B cell (primary cell): ENCODE measurements around the gene ANKS1B. TPM values are rescaled to one million over a fixed set of nuclear protein-coding genes. Genes with fewer than 3 reads are reported as not detected.

Source experiments
- ATAC-seq: fragments of 200-7000 bp; cut with Tn5 transposase; one replicate; pipeline ENCODE4 v1.10.0; 2021; ENCODE audit warnings: low read depth, mild to moderate bottlenecking, moderate number of reproducible peaks, moderate library complexity
- CTCF ChIA-PET: fragments of 350-600 bp; sonication (Branson Sonifier 250); formaldehyde crosslinking; loops from one replicate; lab custom pipeline; 2021; ENCODE audit warnings: antibody characterized with exemption, inconsistent platforms; lab: Charles Lee
- POLR2A ChIA-PET: fragments of 350-600 bp; sonication (Branson Sonifier 250); formaldehyde crosslinking; loops from one replicate; lab custom pipeline; 2021; ENCODE audit warnings: antibody characterized with exemption; lab: Charles Lee
- DNase-seq: peaks from one replicate; pipeline ENCODE4 v3.0.0; 2013
- H2AFZ ChIP-seq: 2 replicates; pipeline ENCODE4 v1.6.1; 2012; ENCODE audit warnings: mild to moderate bottlenecking, low read depth, low read length; ENCODE audit not compliant: insufficient read depth, poor library complexity, severe bottlenecking
- H3K27ac ChIP-seq, 2 donors: 1 replicate in 1 of 2; 2 replicates in 1 of 2; pipeline ENCODE4 v1.5.1; 2012 to 2013; ENCODE audit warnings: low read length in 2 of 2, mild to moderate bottlenecking in 2 of 2, moderate library complexity in 1 of 2
- H3K27me3 ChIP-seq, 4 experiments: fragments of 200-600 bp in 1 of 4; sonication (generic) in 1 of 4; replicated peaks in 1 of 4; 1 replicate in 2 of 4; 2 replicates in 2 of 4; pipeline versions ENCODE4 v1.6.1 to v1.7.0; 2013 to 2016; ENCODE audit warnings: low read length in 3 of 4, mild to moderate bottlenecking in 2 of 4, mixed read lengths in 1 of 4, moderate library complexity in 1 of 4; ENCODE audit not compliant: insufficient read depth in 4 of 4, control insufficient read depth in 3 of 4; ENCODE audit errors: control extremely low read depth in 1 of 4
- H3K36me3 ChIP-seq, 2 experiments: replicated peaks in 1 of 2; 1 replicate in 1 of 2; 2 replicates in 1 of 2; pipeline versions ENCODE4 v1.6.1 to v1.7.1; 2013; ENCODE audit warnings: low read length in 1 of 2; ENCODE audit not compliant: insufficient read depth in 2 of 2, control insufficient read depth in 1 of 2; ENCODE audit errors: control extremely low read depth in 1 of 2, extremely low read depth in 1 of 2
- H3K4me1 ChIP-seq, 2 donors: fragments of 200-600 bp in 1 of 2; sonication (generic) in 1 of 2; 1 replicate in 1 of 2; 2 replicates in 1 of 2; pipeline versions ENCODE4 v1.5.1 to v1.6.1; 2013 to 2017; ENCODE audit warnings: low read length in 2 of 2; ENCODE audit not compliant: control insufficient read depth in 2 of 2, insufficient read depth in 2 of 2
- H3K4me2 ChIP-seq: replicated peaks from 2 replicates; pipeline ENCODE3; 2012; ENCODE audit warnings: mild to moderate bottlenecking, low read depth, low read length; ENCODE audit not compliant: poor library complexity, severe bottlenecking
- H3K4me3 ChIP-seq, 5 experiments: fragments of 200-600 bp in 1 of 5; sonication (generic) in 1 of 5; 1 replicate in 3 of 5; 2 replicates in 2 of 5; pipeline versions ENCODE4 v1.5.1 to v1.7.0; 2011 to 2016; ENCODE audit warnings: low read length in 4 of 5, mild to moderate bottlenecking in 4 of 5, low read depth in 2 of 5, control low read depth in 1 of 5, moderate library complexity in 1 of 5; ENCODE audit not compliant: insufficient read depth in 1 of 5; ENCODE audit errors: control extremely low read depth in 1 of 5, extremely low read depth in 1 of 5
- H3K79me2 ChIP-seq: fragments of 200-600 bp; sonication (generic); one replicate; pipeline ENCODE4 v1.6.0; 2016; ENCODE audit warnings: low read length; ENCODE audit not compliant: control insufficient read depth, insufficient read depth
- H3K9ac ChIP-seq: fragments of 200-600 bp; sonication (generic); 2 replicates; pipeline ENCODE4 v1.6.1; 2017; ENCODE audit warnings: mild to moderate bottlenecking, low read length, moderate library complexity
- H3K9me3 ChIP-seq, 3 donors: one replicate each; pipeline versions ENCODE4 v1.6.1 to v1.7.1; 2013; ENCODE audit warnings: low read length in 2 of 3; ENCODE audit not compliant: control insufficient read depth in 2 of 3, insufficient read depth in 1 of 3; ENCODE audit errors: control extremely low read depth in 1 of 3
- H4K20me1 ChIP-seq: 2 replicates; pipeline ENCODE4 v1.6.0; 2012; ENCODE audit warnings: mild to moderate bottlenecking, low read length; ENCODE audit not compliant: insufficient read depth, control insufficient read depth, poor library complexity, severe bottlenecking
- H3K27ac Mint-ChIP-seq: one replicate; pipeline ENCODE4 v1.8.0; 2021; ENCODE audit warnings: mixed read lengths
- H3K27me3 Mint-ChIP-seq: one replicate; pipeline ENCODE4 v1.8.0; 2021; ENCODE audit warnings: mixed read lengths
- H3K4me1 Mint-ChIP-seq: one replicate; pipeline ENCODE4 v1.8.0; 2021; ENCODE audit warnings: mixed read lengths
- H3K4me3 Mint-ChIP-seq: one replicate; pipeline ENCODE4 v1.8.0; 2021; ENCODE audit warnings: mixed read lengths
- H3K9me3 Mint-ChIP-seq: one replicate; pipeline ENCODE4 v1.8.0; 2022; ENCODE audit warnings: mixed read lengths; ENCODE audit not compliant: insufficient read depth
- EZH2 ChIP-seq: IDR thresholded peaks from 2 replicates; pipeline ENCODE4 v1.6.1; 2012; ENCODE audit warnings: borderline replicate concordance, low read depth, mild to moderate bottlenecking, moderate library complexity, low read length; ENCODE audit not compliant: insufficient read depth, poor library complexity, severe bottlenecking
- WGBS: methylation state at CpG from one replicate; pipeline ENCODE4 v1.1.5; 2013; ENCODE audit warnings: missing lambda C conversion rate; ENCODE audit not compliant: insufficient coverage; 5-methylcytosine and 5-hydroxymethylcytosine counted together
- intact Hi-C: fragments of 100-400 bp; cut with micrococcal nuclease; formaldehyde crosslinking; loops from one replicate; pipeline ENCODE4 v1.10.0; 2022
- polyA plus RNA-seq: library from polyadenylated mRNA; depleted of rRNA; stranded (reverse); fragments of >200 nt; gene quantifications from 2 replicates; pipeline ENCODE4 v1.2.3, GENCODE V29; 2012
- total RNA-seq, 2 donors: library from RNA; stranded (reverse); fragments of 120-200 nt in 1 of 2; gene quantifications; 1 replicate in 1 of 2; 2 replicates in 1 of 2; pipeline versions ENCODE4 v1.2.3 to v1.2.4, GENCODE V29; 2013 to 2022
- TF ChIP-seq, protein P1 (sequence below): fragments of 200-600 bp; IDR thresholded peaks from one replicate; pipeline ENCODE4 v1.8.0; 2022; ENCODE audit warnings: antibody characterized with exemption, mild to moderate bottlenecking

Gene ANKS1B
- total and polyA plus RNA-seq, 2 donors (not counting 1 experiment from before 2014, with no cell fraction given): not detected

GRCh38 chr12:98911396-98911795, 1073.3 kb downstream of the ANKS1B start:
- H3K4me1 ChIP-seq: no peaks in the 10 kb centered on the region
- H3K4me2 ChIP-seq: no peak overlapping the region
- CTCF ChIA-PET: no interaction called here
- WGBS: 89% methylated on average over 2 of the region's 2 CpGs
- no peak overlapping the region for H3K4me3 ChIP-seq
- H3K27ac ChIP-seq: no peak overlapping the region
- no peak overlapping the region for H2AFZ ChIP-seq
- H3K9me3 ChIP-seq: peaks cover 0 to 4% (median 0%) of the 10 kb centered on the region in 3 donors
- DNase-seq (no peak), ATAC-seq (no peak)
- Mint-ChIP-seq H3K4me3 (no peak overlapping the region), H3K4me1 (no peaks in the 10 kb centered on the region), H3K9me3 (no peaks in the 10 kb centered on the region), H3K27ac (no peak overlapping the region), H3K27me3 (peaks cover 11% of the 10 kb centered on the region)
- no peak overlapping the region for H3K9ac ChIP-seq
- TF ChIP-seq, protein P1, sequence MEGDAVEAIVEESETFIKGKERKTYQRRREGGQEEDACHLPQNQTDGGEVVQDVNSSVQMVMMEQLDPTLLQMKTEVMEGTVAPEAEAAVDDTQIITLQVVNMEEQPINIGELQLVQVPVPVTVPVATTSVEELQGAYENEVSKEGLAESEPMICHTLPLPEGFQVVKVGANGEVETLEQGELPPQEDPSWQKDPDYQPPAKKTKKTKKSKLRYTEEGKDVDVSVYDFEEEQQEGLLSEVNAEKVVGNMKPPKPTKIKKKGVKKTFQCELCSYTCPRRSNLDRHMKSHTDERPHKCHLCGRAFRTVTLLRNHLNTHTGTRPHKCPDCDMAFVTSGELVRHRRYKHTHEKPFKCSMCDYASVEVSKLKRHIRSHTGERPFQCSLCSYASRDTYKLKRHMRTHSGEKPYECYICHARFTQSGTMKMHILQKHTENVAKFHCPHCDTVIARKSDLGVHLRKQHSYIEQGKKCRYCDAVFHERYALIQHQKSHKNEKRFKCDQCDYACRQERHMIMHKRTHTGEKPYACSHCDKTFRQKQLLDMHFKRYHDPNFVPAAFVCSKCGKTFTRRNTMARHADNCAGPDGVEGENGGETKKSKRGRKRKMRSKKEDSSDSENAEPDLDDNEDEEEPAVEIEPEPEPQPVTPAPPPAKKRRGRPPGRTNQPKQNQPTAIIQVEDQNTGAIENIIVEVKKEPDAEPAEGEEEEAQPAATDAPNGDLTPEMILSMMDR: no peak
- no peak for TF ChIP-seq EZH2
- POLR2A ChIA-PET: no interaction called here
- no peaks in the 10 kb centered on the region for H4K20me1 ChIP-seq
- H3K27me3 ChIP-seq: no peaks in the 10 kb centered on the region
- H3K36me3 ChIP-seq: no peaks in the 10 kb centered on the region
- intact Hi-C loops: no loop called here
- no peaks in the 10 kb centered on the region for H3K79me2 ChIP-seq

- Histone ChIP-seq H3K27ac (no peak overlapping the region), H3K79me2 (no peaks in the 10 kb centered on the region), H3K4me2 (no peak overlapping the region), H3K9ac (no peak overlapping the region), H3K27me3 (no peaks in the 10 kb centered on the region), H3K4me3 (no peak overlapping the region), H3K9me3 (peaks cover 0 to 4% (median 0%) of the 10 kb centered on the region in 3 donors), H3K4me1 (no peaks in the 10 kb centered on the region), H4K20me1 (no peaks in the 10 kb centered on the region), H2AFZ (no peak overlapping the region), H3K36me3 (no peaks in the 10 kb centered on the region)
- DNase-seq: no peak
- Mint-ChIP-seq H3K4me3 (no peak overlapping the region), H3K9me3 (no peaks in the 10 kb centered on the region), H3K27ac (no peak overlapping the region), H3K4me1 (no peaks in the 10 kb centered on the region), H3K27me3 (peaks cover 8% of the 10 kb centered on the region)
- ATAC-seq: no peak
- 0% methylated on average over 2 of the region's 2 CpGs for WGBS
- no peak for TF ChIP-seq EZH2
- TF ChIP-seq, protein P1: no peak
- POLR2A ChIA-PET: no interaction called here
- intact Hi-C loops: no loop called here
- CTCF ChIA-PET: no interaction called here
Observed at GRCh38 chr12:98909746-98910145, 1075.0 kb downstream of the ANKS1B start.
